NCI-H82 (cell line): ENCODE data around the gene RND3.

Experiments
- DNase-seq: peaks from one replicate; lab custom pipeline; 2025; lab: John Stamatoyannopoulos, UW

RND3 gene

GRCh38 chr2:150491943-150492342 lies 4.5 kb upstream of the RND3 start:
- DNase-seq = no peak

GRCh38 chr2:150491430-150491829 lies 4.0 kb upstream of the RND3 start:
- DNase-seq = no peak

- DNase-seq = no peak
Measured at GRCh38 chr2:150490466-150490865, 3.0 kb upstream of the RND3 start.

GRCh38 chr2:150486539-150487484 lies 655 bp downstream of the RND3 start:
- peak; percentile 68 for DNase-seq

GRCh38 chr2:150485871-150486538 lies 1.5 kb downstream of the RND3 start:
- DNase-seq = peak; percentile 76

GRCh38 chr2:150485114-150485870 lies 2.2 kb downstream of the RND3 start:
- peak; percentile 83 for DNase-seq

GRCh38 chr2:150484461-150485021 lies 2.9 kb downstream of the RND3 start:
- DNase-seq = peak; percentile 39

GRCh38 chr2:150484006-150484405 lies 3.5 kb downstream of the RND3 start:
- no peak for DNase-seq

GRCh38 chr2:150483532-150483931 lies 3.9 kb downstream of the RND3 start:
- DNase-seq = no peak

- no peak for DNase-seq
Measured at GRCh38 chr2:150482667-150483400, 4.6 kb downstream of the RND3 start.

GRCh38 chr2:150482111-150482510 lies 5.4 kb downstream of the RND3 start:
- no peak for DNase-seq

- peak; percentile 49 for DNase-seq
Measured at GRCh38 chr2:150480971-150481830, 6.3 kb downstream of the RND3 start.

- DNase-seq = no peak
Measured at GRCh38 chr2:150480241-150480640, 7.2 kb downstream of the RND3 start.

- DNase-seq = no peak
Measured at GRCh38 chr2:150479075-150479915, 8.2 kb downstream of the RND3 start.

- DNase-seq = no peak
Measured at GRCh38 chr2:150478200-150478974, 9.1 kb downstream of the RND3 start.

GRCh38 chr2:150477347-150477746 lies 10.1 kb downstream of the RND3 start:
- DNase-seq = peak; percentile 64

GRCh38 chr2:150476809-150477302 lies 10.6 kb downstream of the RND3 start:
- DNase-seq = no peak

- DNase-seq = no peak
Measured at GRCh38 chr2:150476286-150476685, 11.2 kb downstream of the RND3 start.
